Amniotic epithelial cell (primary cell): ENCODE results near the gene NINL.
"Not testable (repeated sequence)": the region's sequence is repeated elsewhere in the genome, so short reads cannot be mapped to it uniquely, and the experiment has no call there.

Experiments used
- DNase-seq: peaks from one replicate; pipeline ENCODE4 v3.0.0-alpha.2; 2010; ENCODE audit warnings: low read depth

The NINL gene

DNA sequence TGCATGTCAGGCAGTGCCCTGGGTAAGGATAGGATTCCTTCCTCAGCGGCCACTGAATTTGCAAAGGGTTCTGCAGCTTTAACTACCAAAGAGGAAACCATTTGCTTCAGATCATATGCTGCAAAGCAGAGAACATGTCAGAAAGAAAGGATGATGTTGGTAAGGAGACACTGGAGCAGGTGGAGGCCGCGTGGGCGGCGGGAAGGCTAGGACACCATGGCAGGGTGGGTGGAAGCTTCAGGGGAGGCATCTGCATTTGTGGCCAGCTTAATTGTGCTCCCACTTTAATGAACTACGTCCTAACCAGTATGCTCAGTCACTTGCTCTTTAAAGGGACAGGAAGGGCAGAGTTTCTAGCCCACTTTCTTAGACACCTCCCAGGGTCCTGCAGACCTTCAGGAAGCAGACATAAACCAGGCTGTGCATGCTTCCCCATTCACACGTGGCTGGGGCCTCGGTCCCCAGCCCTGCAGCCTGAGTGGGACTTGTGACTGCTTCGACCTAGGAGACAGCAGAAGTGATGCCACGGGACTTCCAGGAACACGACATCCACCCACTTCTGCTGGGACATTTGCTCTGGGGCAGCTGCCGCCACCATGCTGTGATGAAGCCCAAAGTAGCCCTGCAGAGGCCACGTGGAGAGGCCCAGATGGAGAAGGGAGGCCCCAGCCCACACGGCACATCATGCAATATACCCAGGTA is 101.7 kb downstream of the NINL start:
- no peak for DNase-seq

- no peak for DNase-seq
Measured at GRCh38 chr20:25481918-25482253, 103.4 kb downstream of the NINL start.

DNA sequence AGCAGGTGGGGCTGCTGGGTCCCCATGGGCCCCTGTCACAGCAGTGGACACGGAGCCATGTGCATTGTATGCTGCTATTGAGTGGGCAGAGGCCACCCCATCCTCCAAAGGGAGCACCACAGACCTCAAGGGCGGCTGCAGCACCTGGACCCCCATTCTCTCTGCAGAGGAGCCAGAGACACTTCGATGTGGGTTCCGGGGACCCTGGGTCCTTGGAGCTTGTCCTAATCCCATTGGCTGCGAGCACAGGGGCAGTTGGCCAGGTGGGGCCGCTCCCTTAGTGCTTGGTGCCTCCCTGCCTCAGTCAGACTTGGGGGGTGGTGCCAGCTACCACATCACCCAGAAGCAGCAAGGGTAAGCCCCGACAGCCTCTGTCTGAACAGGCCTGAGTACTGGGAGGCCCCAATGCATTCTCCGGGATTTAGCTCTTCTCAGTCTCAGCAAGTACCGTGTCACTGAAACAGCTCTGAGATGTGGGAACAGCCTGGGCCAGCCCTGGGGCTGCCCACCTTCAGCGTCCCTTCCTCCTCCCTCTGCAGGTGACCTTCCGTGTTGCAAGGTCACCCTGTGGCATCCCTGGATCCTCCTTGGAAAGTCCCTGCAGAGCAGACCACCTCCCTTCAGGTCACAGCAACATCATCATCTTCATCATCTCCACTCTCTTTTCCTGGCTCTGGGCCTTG is 104.0 kb downstream of the NINL start:
- no peak for DNase-seq

DNA sequence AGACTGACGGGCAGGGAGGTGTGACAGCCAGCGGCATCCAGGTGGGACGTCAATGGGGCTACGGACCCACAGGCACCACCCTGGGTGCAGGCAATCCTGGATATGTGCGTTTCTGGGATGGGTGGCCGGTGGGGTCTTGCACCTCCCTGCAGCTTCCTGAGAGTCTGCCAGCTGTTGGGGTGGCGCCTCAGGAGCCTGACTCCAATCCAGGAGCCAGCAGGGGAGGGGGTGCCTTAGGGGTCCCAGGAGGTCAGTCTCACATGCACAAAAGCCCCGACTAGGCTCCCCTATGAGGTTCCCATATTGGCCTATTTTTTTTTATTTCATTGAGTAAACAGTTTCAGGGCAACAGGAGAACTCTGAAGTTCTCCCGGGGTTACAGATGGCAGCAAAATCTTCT is 104.5 kb downstream of the NINL start:
- DNase-seq, result no peak

DNA sequence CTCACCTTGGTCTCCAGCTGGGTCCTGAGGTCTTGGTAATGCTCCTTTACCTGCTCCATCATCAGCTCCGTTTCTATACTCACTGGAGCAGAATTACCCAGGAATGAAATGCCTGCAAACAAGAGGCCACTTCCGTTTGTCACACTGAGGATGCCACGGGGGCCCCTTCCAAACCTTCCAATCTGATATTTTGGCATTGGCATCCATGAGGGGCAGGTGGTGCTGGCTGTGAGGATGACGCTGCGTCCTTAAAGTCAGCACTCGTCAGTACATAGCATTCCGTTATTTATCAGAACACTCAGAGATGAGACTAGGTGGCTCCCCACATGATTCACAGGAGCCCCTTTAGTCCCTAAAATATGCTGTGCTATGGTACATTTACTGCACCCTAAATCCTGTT is 105.2 kb downstream of the NINL start:
- DNase-seq, result no peak

GRCh38 chr20:25479638-25480037 is 105.7 kb downstream of the NINL start:
- DNase-seq, result no peak

DNA sequence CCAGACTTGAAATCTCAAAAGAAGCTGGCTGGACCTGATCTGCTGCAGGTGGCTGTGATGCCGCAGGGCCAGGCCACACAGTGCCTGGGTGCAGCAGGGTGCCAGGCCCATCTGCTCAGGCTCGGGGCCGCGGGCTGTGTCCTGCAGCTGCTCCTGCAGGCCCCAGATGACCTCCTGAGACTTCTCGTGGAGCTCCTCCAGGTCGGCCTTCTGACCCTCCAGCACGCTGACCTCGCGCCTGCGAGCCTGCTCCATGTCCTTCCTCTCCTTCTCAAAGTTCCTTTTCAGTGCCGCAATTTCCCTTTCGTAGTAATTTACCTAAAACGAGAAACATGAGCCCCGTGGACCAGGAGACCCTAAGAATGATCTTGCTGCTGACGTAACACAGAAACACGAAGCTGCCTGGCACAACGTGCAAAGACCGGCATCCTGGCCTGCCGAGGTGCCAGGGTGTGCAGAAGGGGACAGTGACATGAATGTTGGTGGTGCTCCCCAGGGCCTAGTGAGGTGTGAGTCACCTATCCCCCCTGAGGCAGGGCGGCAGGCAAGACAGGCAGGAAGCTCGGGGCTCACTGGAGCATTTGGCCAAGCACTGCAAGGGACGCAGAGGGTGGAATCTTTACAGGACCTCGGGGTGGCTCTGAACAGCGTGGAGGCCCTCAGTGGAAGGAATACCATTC is 106.3 kb downstream of the NINL start:
- DNase-seq, result no peak

DNA sequence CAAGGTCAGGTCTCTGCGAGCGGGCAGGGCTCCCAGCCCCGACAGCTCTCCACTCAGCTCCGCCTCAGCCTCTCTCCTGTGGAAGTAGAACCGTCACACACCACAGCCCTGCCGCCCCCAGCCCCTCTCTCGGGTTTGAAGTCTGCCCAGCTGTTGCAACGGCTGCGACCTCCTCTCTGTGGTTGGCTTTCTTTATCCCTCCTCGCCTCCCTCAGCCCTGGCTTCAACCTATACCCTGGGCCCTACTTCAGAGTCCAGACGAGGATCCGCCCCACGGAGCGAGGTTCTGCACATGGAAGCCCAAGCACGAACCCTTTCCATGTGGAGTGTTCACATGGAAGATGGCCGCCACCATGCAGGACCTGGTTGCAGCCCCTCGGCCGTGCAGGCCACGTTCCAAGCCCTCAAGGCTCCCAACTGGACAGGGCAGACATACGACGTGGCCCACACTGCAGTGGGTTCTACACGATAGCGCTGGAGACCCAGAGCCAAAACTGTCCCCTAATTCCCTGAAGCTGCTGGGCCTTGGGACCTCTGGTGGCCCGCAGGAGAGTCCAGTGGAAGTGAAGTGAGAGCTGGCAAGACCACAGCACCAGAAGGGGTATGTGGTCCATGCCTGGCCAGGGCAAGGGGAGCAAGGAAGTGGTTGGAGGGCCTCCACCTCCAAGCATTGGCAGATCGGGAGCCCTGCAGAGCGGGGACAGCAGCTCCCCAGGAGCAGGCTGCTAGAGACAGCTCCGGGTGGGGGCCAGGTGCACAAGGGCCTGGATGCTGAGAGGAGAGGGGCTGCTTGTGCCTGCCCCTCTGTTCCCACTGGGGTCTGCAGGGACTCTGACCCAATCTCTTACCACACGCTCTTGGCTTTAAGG is 108.1 kb downstream of the NINL start:
- DNase-seq, result no peak

DNA sequence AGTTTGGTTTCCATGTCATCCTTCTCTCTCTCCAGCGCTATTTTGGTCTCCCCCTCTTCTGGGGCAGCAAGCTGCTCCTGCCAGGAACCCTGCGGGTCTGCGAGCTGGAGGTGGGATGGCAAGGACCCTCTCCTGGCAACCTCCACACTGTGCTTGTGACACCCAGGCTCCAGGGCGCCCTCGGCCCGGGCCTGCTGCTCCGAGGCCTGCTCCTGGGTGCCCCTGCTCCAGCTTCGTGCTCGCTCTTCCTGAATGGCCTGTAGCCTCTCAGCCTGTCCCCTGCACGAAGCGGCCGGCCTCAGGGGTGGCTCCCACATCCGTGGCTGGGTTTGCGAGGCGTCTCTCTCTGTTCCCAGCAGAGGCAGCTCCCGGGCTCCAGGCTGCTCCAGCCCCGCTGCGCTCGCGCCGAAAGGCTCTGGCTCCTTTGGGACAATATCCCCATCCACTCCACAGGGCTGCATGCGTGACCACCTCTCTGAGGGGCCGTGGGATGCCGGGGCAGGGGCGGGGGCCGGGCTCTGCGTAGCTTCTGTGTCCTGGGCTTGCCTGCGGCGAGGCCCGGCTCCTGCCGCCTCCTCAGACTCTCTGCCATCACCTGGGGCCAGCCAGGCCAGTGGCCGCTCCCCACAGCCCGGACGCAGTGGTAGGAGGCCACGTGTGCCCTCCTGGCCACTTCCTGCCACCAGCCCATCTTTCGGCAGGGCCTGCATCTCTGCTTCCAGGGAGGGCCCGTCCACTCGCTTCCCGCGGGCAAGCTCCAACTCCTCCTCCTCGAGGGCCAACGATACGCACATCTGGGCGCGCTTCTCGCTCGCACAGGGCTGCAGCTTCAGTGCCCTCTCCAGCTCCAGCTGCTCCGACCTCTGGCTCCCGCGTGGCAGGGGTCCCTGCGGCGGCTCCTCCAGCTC is 109.0 kb downstream of the NINL start:
- DNase-seq, result no peak

GRCh38 chr20:25473297-25473696 is 112.0 kb downstream of the NINL start:
- DNase-seq, result not testable (repeated sequence)

DNA sequence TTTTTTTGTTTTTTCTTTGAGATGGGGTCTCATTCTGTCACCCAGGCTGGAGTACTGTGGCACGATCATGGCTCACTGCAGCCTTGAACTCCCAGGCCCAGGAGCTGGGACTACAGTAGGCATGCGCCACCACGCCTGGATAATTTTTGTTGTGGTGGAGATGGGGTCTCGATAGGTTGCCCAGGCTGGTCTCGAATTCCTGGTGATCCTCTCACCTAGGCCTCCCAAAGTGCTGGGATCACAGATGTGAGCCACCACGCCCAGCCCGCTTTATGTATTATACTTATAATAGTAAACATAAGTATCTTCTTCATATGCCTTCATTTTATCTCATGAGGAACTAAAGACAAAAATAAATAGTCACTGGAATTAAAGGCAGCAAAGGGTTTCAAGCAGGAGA is 114.3 kb downstream of the NINL start:
- DNase-seq, result no peak

DNA sequence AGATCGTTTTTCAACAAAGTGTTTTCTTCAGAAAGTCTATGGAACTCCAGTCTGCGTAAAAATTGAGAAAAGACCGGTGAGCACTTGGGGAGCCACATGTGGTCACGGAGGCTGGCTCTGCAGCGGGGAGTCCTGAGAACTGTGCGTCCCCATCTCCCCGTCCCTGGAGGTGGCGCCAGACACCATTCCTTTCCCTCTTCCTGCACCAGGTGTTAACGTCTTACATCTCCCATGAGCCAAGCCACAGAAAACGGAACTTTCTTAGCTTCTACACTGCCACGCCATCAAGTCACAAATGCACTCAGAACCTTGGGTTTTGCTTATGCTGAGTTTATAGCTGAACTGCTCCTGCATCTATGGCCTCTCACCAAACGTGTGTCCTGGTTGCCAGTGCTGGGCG is 115.3 kb downstream of the NINL start:
- DNase-seq, result peak; percentile 49

- DNase-seq, result peak; percentile 9
Measured at GRCh38 chr20:25469558-25469957, 115.8 kb downstream of the NINL start.

DNA sequence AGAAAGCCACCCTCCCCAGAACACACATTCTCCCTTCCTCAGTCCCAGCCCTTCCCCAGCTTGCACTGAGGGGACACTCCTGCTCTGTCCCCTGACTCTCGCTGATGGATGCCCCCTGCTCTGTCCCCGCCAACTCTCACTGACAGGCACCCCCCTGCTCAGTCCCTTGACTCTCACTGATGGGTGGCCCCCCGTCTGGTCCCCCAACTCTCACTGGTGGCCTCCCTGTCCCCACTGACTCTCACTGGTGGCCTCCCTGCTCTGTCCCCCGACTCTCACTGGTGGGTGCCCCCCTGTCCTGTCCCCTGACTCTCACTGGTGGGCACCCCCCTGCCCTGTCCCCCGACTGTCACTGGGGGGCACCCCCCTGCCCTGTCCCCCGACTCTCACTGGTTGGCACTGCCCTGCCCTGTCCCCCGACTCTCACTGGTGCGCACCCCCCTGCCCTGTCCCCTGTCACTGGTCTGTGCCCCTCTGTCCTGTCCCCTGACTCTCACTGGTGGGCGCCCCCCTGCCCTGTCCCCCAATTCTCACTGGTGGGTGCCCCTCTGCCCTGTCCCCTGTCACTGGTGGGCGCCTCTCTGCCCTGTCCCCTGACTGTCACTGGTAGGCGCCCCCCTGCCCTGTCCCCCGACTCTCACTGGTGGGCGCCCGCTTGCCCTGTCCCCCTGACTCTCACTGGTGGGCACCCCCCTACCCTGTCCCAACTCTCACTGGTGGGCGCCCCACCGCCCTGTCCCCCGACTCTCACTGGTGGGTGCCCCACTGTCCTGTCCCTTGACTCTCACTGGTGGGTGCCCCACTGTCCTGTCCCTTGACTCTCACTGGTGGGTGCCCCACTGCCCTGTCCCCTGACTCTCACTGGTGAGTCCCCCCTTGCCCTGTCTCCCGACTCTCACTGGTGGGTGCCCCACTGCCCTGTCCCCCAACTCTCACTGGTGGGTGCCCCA is 116.9 kb downstream of the NINL start:
- DNase-seq, result no peak

DNA sequence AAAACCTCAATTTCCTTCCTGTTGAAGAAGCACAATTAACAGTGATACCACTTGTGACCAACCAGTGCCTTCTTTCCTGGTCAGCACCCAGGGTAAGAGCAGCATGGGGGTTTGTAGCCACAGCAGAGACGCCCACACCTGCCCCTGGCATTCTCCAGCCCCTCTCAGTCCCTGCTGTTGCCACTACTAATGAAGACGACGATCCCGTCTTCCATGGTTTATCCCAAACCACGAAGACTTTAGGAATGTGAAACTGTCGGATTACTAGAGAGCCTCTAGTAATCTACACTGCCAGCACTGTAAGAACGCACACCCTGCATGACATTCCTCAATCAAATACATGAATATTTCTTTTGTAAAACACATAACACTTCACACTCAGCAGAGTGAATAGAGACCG is 117.9 kb downstream of the NINL start:
- DNase-seq, result no peak

GRCh38 chr20:25466846-25467245 is 118.5 kb downstream of the NINL start:
- no peak for DNase-seq

GRCh38 chr20:25465243-25466135 is 119.8 kb downstream of the NINL start:
- DNase-seq, result no peak

DNA sequence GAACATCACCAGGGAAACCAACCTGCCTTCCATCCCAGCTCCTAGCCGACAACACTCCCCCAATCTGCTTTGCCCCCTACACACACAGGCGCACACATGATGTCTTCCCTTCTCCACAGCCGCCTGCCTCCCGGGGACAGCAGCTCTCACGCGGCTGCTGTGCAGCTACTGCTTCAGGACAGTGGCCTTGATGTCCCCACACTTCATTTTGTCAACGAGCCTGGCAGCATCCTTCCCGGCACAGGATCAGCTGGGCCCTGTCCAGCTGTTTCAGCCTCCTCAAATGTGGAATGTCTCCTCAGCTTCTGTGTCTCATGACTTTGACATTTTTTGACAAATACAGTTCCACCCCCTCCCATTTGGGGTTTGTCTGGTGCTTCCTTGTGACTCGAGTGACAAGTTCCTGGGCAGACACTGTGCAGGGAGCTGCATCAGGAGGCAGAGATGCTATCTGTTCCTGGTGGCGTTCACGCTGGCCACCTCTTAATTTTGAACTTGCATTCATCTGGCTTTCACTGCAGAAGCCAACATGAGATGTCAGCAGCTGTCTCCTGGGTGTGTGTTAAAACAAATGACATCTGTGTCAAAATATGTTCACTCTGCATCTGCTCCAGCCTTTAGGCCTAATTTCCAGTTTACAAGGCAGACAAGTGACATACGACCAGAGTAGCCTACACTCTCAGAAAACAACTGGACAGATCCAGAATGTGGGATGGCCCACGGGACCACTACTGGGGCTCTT is 120.7 kb downstream of the NINL start:
- DNase-seq, result no peak
